Amygdala (tissue), 56 donors: ENCODE measurements around the gene SP140L.

Source experiments
- DNase-seq, 56 donors: peaks; one replicate each; lab custom pipeline; 2025; lab: John Stamatoyannopoulos, UW

The SP140L gene

DNA sequence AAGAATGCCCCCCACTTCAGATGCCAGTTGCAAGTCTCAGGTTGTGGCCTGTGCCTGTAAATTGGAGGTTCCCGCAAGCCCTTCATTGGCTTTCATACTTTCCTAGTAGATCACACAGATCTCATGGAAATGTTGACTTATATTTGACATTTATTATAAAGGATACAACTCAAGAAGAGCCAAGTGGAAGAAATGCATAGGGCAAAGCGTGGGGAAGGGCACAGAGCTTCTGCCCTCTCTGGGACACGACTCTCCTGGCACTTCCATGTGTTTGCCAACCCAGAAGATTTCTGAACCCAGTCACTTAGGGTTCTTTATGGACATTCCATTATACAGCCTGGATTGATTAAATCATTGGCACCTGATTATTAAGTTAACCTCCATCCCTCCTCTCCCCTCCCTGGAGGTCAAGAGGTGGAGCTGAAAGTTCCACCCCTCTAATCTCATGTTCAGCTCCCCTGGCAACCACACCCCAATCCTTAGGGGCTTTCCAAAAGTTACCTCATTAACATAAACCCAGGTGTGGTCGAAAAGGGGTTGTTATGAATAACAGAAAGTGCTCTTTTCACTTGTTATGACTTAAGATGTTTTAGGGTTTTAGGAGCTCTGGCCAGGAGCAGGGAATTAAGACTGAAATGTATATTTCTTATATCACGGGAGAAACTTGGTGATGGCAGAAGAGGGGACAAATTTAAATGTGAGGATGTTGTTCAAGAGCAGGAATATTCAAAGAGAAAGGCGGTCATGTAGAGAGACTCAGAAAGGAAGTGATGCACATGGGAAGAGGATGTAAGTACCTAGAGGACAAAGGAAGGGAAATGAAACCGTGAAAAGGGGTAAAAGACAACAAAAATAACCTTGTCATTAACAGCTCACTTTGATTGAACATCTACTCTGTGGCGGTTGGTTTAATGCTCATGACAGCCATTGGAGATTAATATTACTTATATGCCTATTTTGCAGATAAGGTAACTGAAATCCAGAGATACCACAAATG lies 120.8 kb downstream of the SP140L start:
- DNase-seq, result no peak

DNA sequence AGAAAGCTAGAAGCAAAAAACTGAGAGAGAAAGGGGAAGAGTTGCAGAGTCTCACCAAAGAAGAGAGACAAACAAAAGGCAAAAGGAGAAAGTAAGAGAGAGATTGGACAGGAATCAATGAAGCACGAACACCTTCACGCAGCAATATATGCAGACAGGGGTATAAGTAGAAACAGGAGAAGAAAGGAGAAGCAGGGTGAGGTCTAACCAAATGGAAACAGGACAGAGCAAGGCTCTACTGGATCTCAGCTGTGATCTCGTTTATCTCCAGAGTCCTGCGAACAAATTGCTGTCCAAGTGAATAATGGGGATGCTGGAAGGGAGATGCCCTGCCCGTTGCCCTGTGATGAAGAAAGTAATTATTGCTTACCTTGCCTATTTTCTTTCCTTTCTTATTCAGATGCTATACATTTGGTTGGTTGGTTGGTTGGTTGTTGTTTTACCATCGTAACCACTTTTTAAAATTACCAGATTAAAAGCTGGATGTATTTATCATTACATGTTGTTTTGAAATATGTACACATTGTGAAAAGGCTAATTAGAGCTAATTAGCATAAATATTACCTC lies 123.0 kb downstream of the SP140L start:
- DNase-seq, result no peak

DNA sequence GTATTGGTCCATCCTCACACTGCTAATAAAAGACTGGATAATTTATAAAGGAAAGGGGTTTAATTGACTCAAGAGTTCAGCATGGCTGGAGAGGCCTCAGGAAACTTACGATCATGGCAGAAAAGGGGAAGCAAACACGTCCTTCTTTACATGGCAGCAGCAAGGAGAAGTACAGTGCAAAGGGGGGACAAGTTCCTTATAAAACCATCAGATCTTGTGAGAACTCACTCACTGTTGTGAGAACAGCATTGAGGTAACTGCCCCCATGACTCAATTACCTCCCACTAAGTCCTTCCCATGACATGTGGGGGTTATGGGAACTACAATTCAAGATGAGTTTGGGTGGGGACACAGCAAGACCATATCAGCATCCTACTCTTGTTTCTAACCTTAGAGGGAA lies 126.0 kb downstream of the SP140L start:
- no peak for DNase-seq
